Left forelimb (tissue), 1 donor: ENCODE data around the gene STIL.
"Not testable (repeated sequence)": the region's sequence is repeated elsewhere in the genome, so short reads cannot be mapped to it uniquely, and the experiment has no call there.

Experiments used
- DNase-seq: peaks from one replicate; pipeline ENCODE4 v3.0.0-alpha.2; 2018; ENCODE audit warnings: low spot score

STIL gene

GRCh38 chr1:47219590-47220220 is 94.2 kb downstream of the STIL start:
- no peak for DNase-seq

GRCh38 chr1:47219001-47219400 is 94.9 kb downstream of the STIL start:
- DNase-seq = no peak

GRCh38 chr1:47216278-47217059 is 97.5 kb downstream of the STIL start:
- no peak for DNase-seq

- DNase-seq = no peak
These were observed 98.2 kb downstream of the STIL start for GRCh38 chr1:47215713-47216112.

- DNase-seq = no peak
These were observed 99.4 kb downstream of the STIL start for GRCh38 chr1:47214549-47214948.

GRCh38 chr1:47213230-47213963 is 100.5 kb downstream of the STIL start:
- DNase-seq = no peak

- DNase-seq = no peak
These were observed 101.2 kb downstream of the STIL start for GRCh38 chr1:47212636-47213229.

GRCh38 chr1:47211796-47212269 is 102.1 kb downstream of the STIL start:
- DNase-seq = no peak

- no peak for DNase-seq
These were observed 103.3 kb downstream of the STIL start for GRCh38 chr1:47210666-47211065.

- no peak for DNase-seq
These were observed 104.1 kb downstream of the STIL start for GRCh38 chr1:47209725-47210325.

- no peak for DNase-seq
These were observed 104.9 kb downstream of the STIL start for GRCh38 chr1:47209091-47209490.

- no peak for DNase-seq
These were observed 105.5 kb downstream of the STIL start for GRCh38 chr1:47208374-47208850.

GRCh38 chr1:47207803-47208373 is 106.1 kb downstream of the STIL start:
- no peak for DNase-seq

- no peak for DNase-seq
These were observed 108.0 kb downstream of the STIL start for GRCh38 chr1:47205918-47206317.

- DNase-seq = not testable (repeated sequence)
These were observed 110.4 kb downstream of the STIL start for GRCh38 chr1:47203504-47203903.

- no peak for DNase-seq
These were observed 112.8 kb downstream of the STIL start for GRCh38 chr1:47201179-47201578.
